Activated CD8-positive, alpha-beta memory T cell treated with anti-CD3 and anti-CD28 coated beads for 24 hours (primary cell): ENCODE results near the gene ANKHD1.
"Not testable (repeated sequence)": the region's sequence is repeated elsewhere in the genome, so short reads cannot be mapped to it uniquely, and the experiment has no call there.

Experiments used
- DNase-seq: peaks from one replicate; pipeline ENCODE4 v3.0.0-alpha.2; 2020

ANKHD1 gene

GRCh38 chr5:140566665-140567064, 165.0 kb downstream of the ANKHD1 start:
- DNase-seq = no peak

- DNase-seq = peak; percentile 53
Measured at GRCh38 chr5:140567136-140567818, 165.6 kb downstream of the ANKHD1 start.

GRCh38 chr5:140567871-140568270, 166.2 kb downstream of the ANKHD1 start:
- DNase-seq = no peak

GRCh38 chr5:140568443-140569063, 166.9 kb downstream of the ANKHD1 start:
- DNase-seq = no peak

GRCh38 chr5:140569197-140569596, 167.6 kb downstream of the ANKHD1 start:
- DNase-seq = no peak

GRCh38 chr5:140570058-140570457, 168.4 kb downstream of the ANKHD1 start:
- DNase-seq = peak; percentile 35

- DNase-seq = no peak
Measured at GRCh38 chr5:140570488-140570887, 168.9 kb downstream of the ANKHD1 start.

GRCh38 chr5:140571105-140571504, 169.5 kb downstream of the ANKHD1 start:
- DNase-seq = no peak

GRCh38 chr5:140573683-140574082, 172.1 kb downstream of the ANKHD1 start:
- DNase-seq = no peak

- no peak for DNase-seq
Measured at GRCh38 chr5:140574165-140574564, 172.5 kb downstream of the ANKHD1 start.

- DNase-seq = no peak
Measured at GRCh38 chr5:140575309-140575708, 173.7 kb downstream of the ANKHD1 start.

- DNase-seq = no peak
Measured at GRCh38 chr5:140576776-140577201, 175.2 kb downstream of the ANKHD1 start.

- DNase-seq = not testable (repeated sequence)
Measured at GRCh38 chr5:140579188-140579747, 177.6 kb downstream of the ANKHD1 start.

- DNase-seq = no peak
Measured at GRCh38 chr5:140587495-140587894, 185.9 kb downstream of the ANKHD1 start.

- DNase-seq = no peak
Measured at GRCh38 chr5:140588311-140589070, 186.9 kb downstream of the ANKHD1 start.
